GM21825 (cell line): Measurements from ENCODE around the gene MTUS2.

Experiments used
- ATAC-seq: cut with Tn5 transposase; IDR thresholded peaks from one replicate; pipeline ENCODE4 v1.9.1; 2021; ENCODE audit warnings: mild to moderate bottlenecking, moderate library complexity; ENCODE audit not compliant: unreplicated experiment

The MTUS2 gene

GRCh38 chr13:29537736-29538651 is 717.9 kb downstream of the MTUS2 start:
- ATAC-seq = no peak

- ATAC-seq = no peak
Observed at GRCh38 chr13:29538652-29539040, 718.5 kb downstream of the MTUS2 start.

- ATAC-seq = no peak
Observed at GRCh38 chr13:29539856-29540255, 719.7 kb downstream of the MTUS2 start.

GRCh38 chr13:29540334-29540733 is 720.2 kb downstream of the MTUS2 start:
- ATAC-seq = no peak

DNA sequence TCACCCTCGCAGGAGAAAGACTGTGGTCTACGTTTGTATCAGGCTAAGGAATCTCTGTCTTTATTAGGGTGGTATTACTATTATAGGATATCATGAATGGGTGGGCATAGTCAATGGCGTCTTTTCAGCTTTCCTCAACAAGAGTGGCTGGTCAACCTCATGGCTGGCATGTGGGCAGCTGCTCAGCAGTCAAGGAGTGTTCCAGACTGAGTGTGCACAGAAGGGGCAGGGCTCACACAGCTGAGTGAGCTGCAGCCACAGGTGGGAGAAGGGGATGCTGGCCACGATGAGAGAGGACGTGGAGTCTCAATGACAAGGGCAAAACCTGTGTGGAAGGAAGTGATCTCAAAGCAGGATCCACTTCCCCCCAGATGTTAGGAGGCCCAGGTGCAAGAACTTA is 720.7 kb downstream of the MTUS2 start:
- no peak for ATAC-seq

- no peak for ATAC-seq
Observed at GRCh38 chr13:29541400-29541799, 721.3 kb downstream of the MTUS2 start.

DNA sequence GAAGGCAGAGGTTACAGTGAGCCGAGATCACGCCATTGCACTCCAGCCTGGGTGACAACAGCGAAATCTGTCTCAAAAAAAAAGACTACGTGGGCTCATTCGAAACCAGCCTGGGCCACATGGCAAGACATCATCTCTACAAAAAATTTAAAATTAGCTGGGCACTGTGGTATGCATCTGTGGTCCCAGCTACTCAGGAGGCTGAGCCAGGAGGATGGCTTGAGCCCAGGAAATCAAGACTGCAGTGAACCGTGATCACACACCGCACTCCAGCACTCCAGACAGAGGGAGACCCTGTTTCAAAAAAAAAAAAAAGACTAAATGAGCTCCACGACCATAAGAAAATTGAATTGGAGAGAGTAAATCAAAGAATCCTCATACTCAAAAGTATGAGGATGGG is 722.2 kb downstream of the MTUS2 start:
- ATAC-seq = no peak

DNA sequence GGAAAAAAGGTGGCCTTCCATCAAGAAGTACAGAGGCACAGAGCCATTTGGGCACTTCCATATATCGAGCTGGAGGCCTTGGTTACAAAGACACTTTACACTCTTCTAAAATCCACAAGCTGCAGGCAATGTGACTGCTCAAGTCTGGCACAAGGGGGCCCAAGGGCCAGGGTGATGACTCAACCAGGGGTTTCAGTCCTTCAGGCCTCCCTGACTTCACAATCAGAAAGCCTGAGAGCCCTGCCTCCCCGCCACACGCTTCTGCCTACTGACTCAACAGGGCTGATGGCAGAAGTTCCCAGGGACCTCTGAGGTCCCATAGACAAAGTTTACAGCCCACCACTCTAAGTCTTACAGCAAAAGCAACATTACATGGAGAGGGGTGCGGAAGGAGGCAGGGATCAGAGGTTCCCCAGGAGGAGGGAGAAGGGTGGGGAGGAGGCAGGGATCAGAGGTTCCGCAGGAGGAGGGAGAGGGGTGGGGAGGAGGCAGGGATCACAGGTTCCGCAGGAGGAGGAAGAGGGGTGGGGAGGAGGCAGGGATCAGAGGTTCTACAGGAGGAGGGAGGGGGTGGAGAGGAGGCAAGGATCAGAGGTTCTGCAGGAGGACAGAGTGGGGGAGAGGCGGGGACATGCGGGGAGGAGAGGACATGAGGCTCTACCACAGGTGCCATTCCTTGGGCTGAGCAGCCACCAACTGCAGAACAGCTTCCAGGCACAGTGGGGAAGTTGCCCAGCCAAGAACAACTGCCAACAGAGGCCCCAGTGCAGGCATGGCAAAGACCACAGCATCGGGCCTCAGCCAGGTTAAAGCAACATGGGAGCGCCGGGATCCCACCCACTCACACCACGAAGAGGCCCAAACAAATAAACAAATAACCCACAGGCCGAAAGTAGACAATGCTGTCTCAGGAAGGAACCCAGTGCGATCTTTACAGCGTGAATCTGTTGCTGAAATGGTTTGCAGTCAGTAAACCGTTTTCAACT is 723.4 kb downstream of the MTUS2 start:
- peak; percentile 99 for ATAC-seq

- ATAC-seq = no peak
Observed at GRCh38 chr13:29545988-29546387, 725.8 kb downstream of the MTUS2 start.

GRCh38 chr13:29546662-29547061 is 726.5 kb downstream of the MTUS2 start:
- ATAC-seq = no peak

- ATAC-seq = no peak
Observed at GRCh38 chr13:29547153-29547552, 727.0 kb downstream of the MTUS2 start.

DNA sequence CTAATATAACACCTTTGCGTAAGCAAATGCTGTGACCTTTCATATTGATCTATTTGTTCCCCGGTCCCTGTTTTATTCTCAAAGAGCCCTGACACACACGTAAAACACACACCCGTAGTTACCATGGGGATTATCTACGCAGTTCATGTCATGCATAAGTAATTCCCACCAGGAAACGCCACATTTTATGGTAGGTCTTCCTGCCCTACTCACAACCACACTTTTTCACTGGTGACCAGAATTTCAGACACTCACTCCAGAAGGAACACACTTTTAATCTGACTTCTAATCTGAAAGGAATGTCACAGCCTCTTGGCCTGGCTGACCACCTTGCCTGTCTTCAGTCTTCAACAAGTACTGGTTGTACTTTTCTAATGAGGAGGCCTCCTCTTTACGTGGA is 728.6 kb downstream of the MTUS2 start:
- no peak for ATAC-seq

- ATAC-seq = no peak
Observed at GRCh38 chr13:29550430-29550988, 730.4 kb downstream of the MTUS2 start.

GRCh38 chr13:29551214-29551613 is 731.1 kb downstream of the MTUS2 start:
- no peak for ATAC-seq
